CD4-positive, alpha-beta memory T cell (primary cell): ENCODE data around the gene MAP7. TPM values are rescaled to one million over a fixed set of nuclear protein-coding genes. Genes with fewer than 3 reads are reported as not detected.

Experiments
- CTCF ChIA-PET: fragments of 350-600 bp; sonication (Branson Sonifier 250); formaldehyde crosslinking; loops from one replicate; lab custom pipeline; 2021; ENCODE audit warnings: inconsistent platforms; ENCODE audit not compliant: partially characterized antibody; lab: Charles Lee
- POLR2A ChIA-PET: fragments of 350-600 bp; sonication (Branson Sonifier 250); formaldehyde crosslinking; loops from one replicate; lab custom pipeline; 2021; ENCODE audit not compliant: partially characterized antibody; lab: Charles Lee
- DNase-seq, 5 donors: peaks; one replicate each; pipeline versions ENCODE4 v3.0.0 to v3.0.0-alpha.2; 2020 to 2022; ENCODE audit warnings: mixed read lengths in 1 of 5
- H3K27ac ChIP-seq: one replicate; pipeline ENCODE4 v1.7.0; 2013; ENCODE audit warnings: low read depth, low read length
- H3K27me3 ChIP-seq: 2 replicates; pipeline ENCODE4 v1.7.0; 2013; ENCODE audit warnings: mild to moderate bottlenecking, low read length, moderate library complexity; ENCODE audit not compliant: insufficient read depth
- H3K36me3 ChIP-seq: 2 replicates; pipeline ENCODE4 v1.7.0; 2013; ENCODE audit warnings: mild to moderate bottlenecking, low read length, moderate library complexity; ENCODE audit not compliant: insufficient read depth
- H3K4me1 ChIP-seq: 2 replicates; pipeline ENCODE4 v1.7.0; 2013; ENCODE audit warnings: mild to moderate bottlenecking, low read length, moderate library complexity; ENCODE audit not compliant: insufficient read depth
- H3K4me3 ChIP-seq, 2 donors: one replicate each; pipeline ENCODE4 v1.7.0; 2013; ENCODE audit warnings: low read length in 2 of 2, mild to moderate bottlenecking in 1 of 2
- H3K9me3 ChIP-seq, 2 donors: one replicate each; pipeline ENCODE4 v1.7.0; 2013; ENCODE audit warnings: low read length in 2 of 2, control low read depth in 1 of 2; ENCODE audit not compliant: control insufficient read depth in 1 of 2
- H3K27ac Mint-ChIP-seq, 7 donors: one replicate each; pipeline ENCODE4 v1.8.0; 2020 to 2021; ENCODE audit warnings: mixed read lengths in 7 of 7, mild to moderate bottlenecking in 6 of 7, inconsistent platforms in 3 of 7, moderate library complexity in 3 of 7
- H3K27me3 Mint-ChIP-seq, 2 donors: one replicate each; pipeline ENCODE4 v1.8.0; 2020 to 2021; ENCODE audit warnings: mixed read lengths in 2 of 2
- H3K36me3 Mint-ChIP-seq, 2 donors: one replicate each; pipeline ENCODE4 v1.8.0; 2020 to 2021; ENCODE audit warnings: mixed read lengths in 2 of 2, inconsistent platforms in 1 of 2, mild to moderate bottlenecking in 1 of 2
- H3K4me1 Mint-ChIP-seq, 4 donors: one replicate each; pipeline ENCODE4 v1.8.0; 2020 to 2021; ENCODE audit warnings: mixed read lengths in 4 of 4, mild to moderate bottlenecking in 1 of 4
- H3K4me3 Mint-ChIP-seq, 8 donors: one replicate each; pipeline ENCODE4 v1.8.0; 2020 to 2021; ENCODE audit warnings: mixed read lengths in 8 of 8, mild to moderate bottlenecking in 7 of 8, moderate library complexity in 6 of 8, inconsistent platforms in 3 of 8
- H3K9me3 Mint-ChIP-seq, 8 donors: one replicate each; pipeline ENCODE4 v1.8.0; 2020 to 2021; ENCODE audit warnings: mixed read lengths in 8 of 8, mild to moderate bottlenecking in 5 of 8, inconsistent platforms in 3 of 8, moderate library complexity in 1 of 8
- intact Hi-C: fragments of 100-400 bp; cut with micrococcal nuclease; formaldehyde crosslinking; loops from one replicate; pipeline ENCODE4 v1.15.1; 2023
- polyA plus RNA-seq, 2 donors: library from polyadenylated mRNA; unstranded; fragments of 300-500 nt; fragmentation: Illumina TruSeq; gene quantifications; one replicate each; pipeline ENCODE4 v1.2.3, GENCODE V29; 2021
- total RNA-seq, 2 experiments: library from RNA; stranded (reverse); gene quantifications; one replicate each; pipeline ENCODE4 v1.2.3, GENCODE V29; 2021

The MAP7 gene
- total and polyA plus RNA-seq, 4 experiments from 2014 or later = 0.55 to 1.5 (median 0.65) TPM

- POLR2A ChIA-PET = no interaction called here
- H3K36me3 Mint-ChIP-seq = no peaks in the 10 kb centered on the region
- intact Hi-C loops = no loop called here
- no peak for DNase-seq
- Histone ChIP-seq H3K4me1 (peaks cover under 1% of the 10 kb centered on the region), H3K36me3 (no peaks in the 10 kb centered on the region), H3K9me3 (no peaks in the 10 kb centered on the region), H3K27ac (no peak overlapping the region), H3K27me3 (no peaks in the 10 kb centered on the region), H3K4me3 (no peak overlapping the region)
- no peaks in the 10 kb centered on the region for H3K27me3 Mint-ChIP-seq
- no peak overlapping the region for H3K27ac Mint-ChIP-seq
- CTCF ChIA-PET = no interaction called here
- peaks cover 0 to 1% (median 0%) of the 10 kb centered on the region in 8 donors for H3K9me3 Mint-ChIP-seq
- no peak overlapping the region for H3K4me3 Mint-ChIP-seq
- peaks cover 2 to 4% (median 2%) of the 10 kb centered on the region in 4 donors for H3K4me1 Mint-ChIP-seq
Measured at GRCh38 chr6:136360783-136361182, 189.4 kb downstream of the MAP7 start.

DNA sequence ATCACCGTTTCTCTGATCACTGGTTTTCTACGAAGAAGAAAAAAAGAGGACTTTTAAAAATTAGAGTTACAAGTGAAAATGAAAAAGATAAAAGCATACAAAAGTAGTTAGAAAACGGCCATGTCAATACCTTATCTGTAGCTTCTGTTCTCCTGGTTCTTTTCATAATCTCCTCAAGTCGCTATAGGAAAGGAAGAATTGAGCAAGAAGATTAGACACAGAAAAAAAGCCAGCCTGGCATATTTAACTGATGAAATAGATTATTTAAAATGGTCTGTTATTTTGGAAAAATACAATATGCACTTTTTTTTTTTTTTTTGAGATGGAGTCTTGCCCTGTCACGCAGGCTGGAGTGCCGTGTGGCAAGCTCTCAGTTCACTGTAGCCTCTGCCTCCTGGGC lies 190.4 kb downstream of the MAP7 start:
- H3K36me3 Mint-ChIP-seq = no peaks in the 10 kb centered on the region
- H3K36me3 ChIP-seq = no peaks in the 10 kb centered on the region
- no peak overlapping the region for H3K4me3 ChIP-seq
- no peaks in the 10 kb centered on the region for H3K9me3 ChIP-seq
- H3K27ac Mint-ChIP-seq = no peak overlapping the region
- ChIA-PET CTCF (no interaction called here), POLR2A (no interaction called here)
- no peak overlapping the region for H3K27ac ChIP-seq
- H3K4me3 Mint-ChIP-seq = no peak overlapping the region
- no peaks in the 10 kb centered on the region for H3K27me3 ChIP-seq
- no peak for DNase-seq
- intact Hi-C loops = no loop called here
- H3K4me1 ChIP-seq = no peaks in the 10 kb centered on the region
- H3K9me3 Mint-ChIP-seq = peaks cover 0 to 1% (median 0%) of the 10 kb centered on the region in 8 donors
- H3K27me3 Mint-ChIP-seq = no peaks in the 10 kb centered on the region
- H3K4me1 Mint-ChIP-seq = no peaks in the 10 kb centered on the region

GRCh38 chr6:136351518-136352110 lies 198.6 kb downstream of the MAP7 start:
- no peaks in the 10 kb centered on the region for H3K9me3 ChIP-seq
- no peak overlapping the region for H3K27ac Mint-ChIP-seq
- H3K27ac ChIP-seq = no peak overlapping the region
- H3K4me1 Mint-ChIP-seq = peaks cover 0 to 2% (median 0%) of the 10 kb centered on the region in 4 donors
- H3K27me3 Mint-ChIP-seq = no peaks in the 10 kb centered on the region
- CTCF ChIA-PET = no interaction called here
- H3K9me3 Mint-ChIP-seq = no peaks in the 10 kb centered on the region
- POLR2A ChIA-PET = no interaction called here
- no peaks in the 10 kb centered on the region for H3K36me3 Mint-ChIP-seq
- no peak overlapping the region for H3K4me3 ChIP-seq
- intact Hi-C loops = no loop called here
- no peak for DNase-seq
- no peaks in the 10 kb centered on the region for H3K27me3 ChIP-seq
- H3K4me1 ChIP-seq = no peaks in the 10 kb centered on the region
- H3K4me3 Mint-ChIP-seq = no peak overlapping the region
- H3K36me3 ChIP-seq = no peaks in the 10 kb centered on the region

GRCh38 chr6:136350914-136351313 lies 199.3 kb downstream of the MAP7 start:
- Mint-ChIP-seq H3K27me3 (no peaks in the 10 kb centered on the region), H3K27ac (no peak overlapping the region), H3K4me3 (no peak overlapping the region), H3K4me1 (peaks cover 0 to 2% (median 0%) of the 10 kb centered on the region in 4 donors), H3K36me3 (no peaks in the 10 kb centered on the region), H3K9me3 (no peaks in the 10 kb centered on the region)
- Histone ChIP-seq H3K9me3 (no peaks in the 10 kb centered on the region), H3K36me3 (no peaks in the 10 kb centered on the region), H3K27me3 (no peaks in the 10 kb centered on the region), H3K4me3 (no peak overlapping the region), H3K4me1 (no peaks in the 10 kb centered on the region), H3K27ac (no peak overlapping the region)
- no peak for DNase-seq
- intact Hi-C loops = no loop called here
- POLR2A ChIA-PET = no interaction called here
- CTCF ChIA-PET = no interaction called here

DNA sequence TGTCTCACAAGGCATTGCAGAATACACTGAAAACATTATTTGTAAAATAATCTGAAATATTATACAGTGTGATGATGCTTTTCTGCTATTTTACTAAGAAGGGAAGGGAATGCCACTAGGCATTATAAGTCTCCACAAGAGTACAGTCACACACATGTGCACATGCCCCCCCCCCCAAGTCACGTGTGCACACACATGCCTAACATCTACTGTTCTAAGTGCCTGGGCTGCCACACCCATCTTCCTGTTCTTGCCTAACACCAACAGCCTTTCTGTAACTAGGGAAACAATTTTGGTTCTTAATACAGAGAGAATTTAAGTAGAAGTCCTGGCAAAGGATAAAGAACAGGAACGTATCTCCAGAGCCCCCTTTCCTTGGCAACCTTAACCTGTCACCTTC lies 202.4 kb downstream of the MAP7 start:
- Histone ChIP-seq H3K4me3 (no peak overlapping the region), H3K9me3 (no peaks in the 10 kb centered on the region), H3K27me3 (no peaks in the 10 kb centered on the region), H3K36me3 (no peaks in the 10 kb centered on the region), H3K4me1 (no peaks in the 10 kb centered on the region), H3K27ac (no peak overlapping the region)
- no peak for DNase-seq
- H3K9me3 Mint-ChIP-seq = no peaks in the 10 kb centered on the region
- no peak overlapping the region for H3K4me3 Mint-ChIP-seq
- POLR2A ChIA-PET = no interaction called here
- H3K27ac Mint-ChIP-seq = no peak overlapping the region
- H3K36me3 Mint-ChIP-seq = no peaks in the 10 kb centered on the region
- CTCF ChIA-PET = no interaction called here
- intact Hi-C loops = no loop called here
- no peaks in the 10 kb centered on the region for H3K27me3 Mint-ChIP-seq
- H3K4me1 Mint-ChIP-seq = peaks cover 0 to 2% (median 0%) of the 10 kb centered on the region in 4 donors

GRCh38 chr6:136345145-136345544 lies 205.1 kb downstream of the MAP7 start:
- H3K27me3 Mint-ChIP-seq = no peaks in the 10 kb centered on the region
- peaks cover 0 to 2% (median 0%) of the 10 kb centered on the region in 4 donors for H3K4me1 Mint-ChIP-seq
- Histone ChIP-seq H3K4me3 (no peak overlapping the region), H3K27ac (no peak overlapping the region), H3K27me3 (no peaks in the 10 kb centered on the region), H3K9me3 (no peaks in the 10 kb centered on the region), H3K4me1 (no peaks in the 10 kb centered on the region), H3K36me3 (no peaks in the 10 kb centered on the region)
- no peak overlapping the region for H3K27ac Mint-ChIP-seq
- DNase-seq = no peak
- CTCF ChIA-PET = no interaction called here
- no peaks in the 10 kb centered on the region for H3K36me3 Mint-ChIP-seq
- H3K9me3 Mint-ChIP-seq = no peaks in the 10 kb centered on the region
- H3K4me3 Mint-ChIP-seq = no peak overlapping the region
- POLR2A ChIA-PET = no interaction called here
- intact Hi-C loops = no loop called here

DNA sequence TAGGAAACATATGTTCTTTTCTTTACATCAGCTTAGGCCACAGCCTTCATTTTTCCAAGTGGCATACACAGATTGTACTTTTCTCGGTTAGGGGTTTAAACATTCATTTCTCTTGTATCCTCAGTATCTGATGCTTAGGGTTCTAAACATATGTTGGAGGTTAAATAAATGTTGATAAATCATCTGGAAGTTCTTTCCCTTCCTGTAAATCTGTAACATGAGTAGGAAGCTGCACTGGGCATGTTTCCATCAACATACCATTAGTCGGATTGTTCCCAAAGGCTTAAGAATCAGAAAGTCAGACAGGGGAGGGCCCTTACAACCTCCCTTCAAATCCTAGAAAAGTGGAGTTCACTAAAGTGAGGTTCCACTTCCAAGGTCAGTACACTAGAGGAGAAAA lies 205.8 kb downstream of the MAP7 start:
- Histone ChIP-seq H3K27me3 (no peaks in the 10 kb centered on the region), H3K36me3 (no peaks in the 10 kb centered on the region), H3K4me1 (no peaks in the 10 kb centered on the region), H3K4me3 (no peak overlapping the region), H3K27ac (no peak overlapping the region), H3K9me3 (no peaks in the 10 kb centered on the region)
- Mint-ChIP-seq H3K36me3 (no peaks in the 10 kb centered on the region), H3K27ac (no peak overlapping the region), H3K4me1 (peaks cover 0 to 2% (median 0%) of the 10 kb centered on the region in 4 donors), H3K4me3 (no peak overlapping the region), H3K9me3 (no peaks in the 10 kb centered on the region), H3K27me3 (no peaks in the 10 kb centered on the region)
- POLR2A ChIA-PET = no interaction called here
- intact Hi-C loops = no loop called here
- no peak for DNase-seq
- CTCF ChIA-PET = no interaction called here

DNA sequence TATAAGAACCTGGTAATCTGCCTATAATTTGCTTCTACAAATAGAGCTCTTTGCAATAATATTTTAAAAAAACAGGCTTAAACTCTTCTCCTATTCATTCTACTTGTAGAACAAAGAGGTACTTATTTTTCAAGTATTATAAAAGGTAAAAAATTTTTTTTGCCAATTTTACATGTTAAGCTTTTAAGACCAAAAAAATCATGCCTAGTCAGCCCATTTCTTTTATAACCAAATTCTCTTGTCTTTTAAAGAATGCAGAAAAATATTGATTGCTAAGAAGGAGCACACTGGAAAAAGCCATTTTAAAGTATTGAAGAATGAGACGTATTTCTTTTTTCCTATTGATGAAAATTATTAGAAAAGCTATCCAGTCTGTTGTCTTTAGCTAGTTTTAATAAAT lies 206.5 kb downstream of the MAP7 start:
- no peaks in the 10 kb centered on the region for H3K36me3 ChIP-seq
- Mint-ChIP-seq H3K9me3 (no peaks in the 10 kb centered on the region), H3K36me3 (no peaks in the 10 kb centered on the region), H3K4me1 (peaks cover 0 to 2% (median 0%) of the 10 kb centered on the region in 4 donors), H3K27ac (no peak overlapping the region), H3K27me3 (no peaks in the 10 kb centered on the region), H3K4me3 (no peak overlapping the region)
- H3K27me3 ChIP-seq = no peaks in the 10 kb centered on the region
- ChIA-PET CTCF (no interaction called here), POLR2A (no interaction called here)
- H3K27ac ChIP-seq = no peak overlapping the region
- no peak overlapping the region for H3K4me3 ChIP-seq
- DNase-seq = no peak
- no peaks in the 10 kb centered on the region for H3K9me3 ChIP-seq
- intact Hi-C loops = no loop called here
- H3K4me1 ChIP-seq = no peaks in the 10 kb centered on the region
